Muscle layer of colon (tissue), 2 donors: Measurements from ENCODE around the gene POU5F1.
A peak's percentile ranks its signal among the peaks of the same experiment; 100 is the strongest.

Source experiments
- H3K27ac ChIP-seq: one replicate; pipeline ENCODE4 v1.7.0; 2013; ENCODE audit warnings: low read depth, mild to moderate bottlenecking, low read length, moderate library complexity
- H3K27me3 ChIP-seq, 2 donors: one replicate each; pipeline ENCODE4 v1.7.0; 2013; ENCODE audit warnings: low read length in 2 of 2, mild to moderate bottlenecking in 2 of 2; ENCODE audit not compliant: insufficient read depth in 2 of 2, control insufficient read depth in 1 of 2
- H3K36me3 ChIP-seq: one replicate; pipeline ENCODE4 v1.7.0; 2013; ENCODE audit warnings: mild to moderate bottlenecking, low read length; ENCODE audit not compliant: insufficient read depth
- H3K4me1 ChIP-seq: one replicate; pipeline ENCODE4 v1.7.0; 2013; ENCODE audit warnings: mild to moderate bottlenecking, low read length; ENCODE audit not compliant: insufficient read depth
- H3K4me3 ChIP-seq, 2 donors: one replicate each; pipeline ENCODE4 v1.7.0; 2013; ENCODE audit warnings: low read length in 2 of 2, low read depth in 1 of 2, mild to moderate bottlenecking in 1 of 2, moderate library complexity in 1 of 2
- H3K9ac ChIP-seq: one replicate; pipeline ENCODE4 v1.7.0; 2013; ENCODE audit warnings: low read length
- H3K9me3 ChIP-seq: one replicate; pipeline ENCODE4 v1.7.0; 2013; ENCODE audit warnings: mild to moderate bottlenecking, low read length
- donor health status: abdominal sarcoma.
- donor health status: Adenocarcinoma of cecum.

Gene POU5F1

DNA sequence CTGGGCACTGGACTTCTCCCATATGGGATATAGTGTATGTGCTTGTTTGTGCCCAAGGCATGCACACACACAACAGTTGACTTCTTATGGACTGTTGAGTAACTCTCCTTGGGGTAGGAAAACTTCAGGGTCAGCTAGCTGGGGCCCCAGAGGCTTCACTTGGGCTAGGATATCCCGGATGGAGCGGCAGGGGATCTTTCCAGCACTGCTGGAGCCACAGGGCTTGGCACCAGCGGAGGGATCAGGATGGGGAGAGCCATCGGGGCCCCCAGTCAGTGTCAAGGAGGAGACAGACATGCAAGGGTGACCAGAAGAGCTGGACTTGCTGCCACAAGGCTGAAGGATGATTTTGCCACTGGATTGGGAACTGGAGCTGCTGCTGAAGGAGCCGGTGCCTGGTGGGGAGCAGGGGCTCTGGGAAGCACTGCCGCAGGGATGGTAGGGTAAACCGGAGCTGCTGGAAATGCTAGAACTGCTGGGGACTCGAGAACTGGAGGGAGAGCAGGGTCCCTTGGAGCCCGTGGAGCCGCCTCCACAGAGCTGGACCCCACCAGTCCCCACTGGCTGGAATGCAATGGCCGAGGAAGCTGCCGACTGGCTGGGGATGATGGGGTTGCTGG lies 54.4 kb downstream of the POU5F1 start:
- H3K27ac ChIP-seq, result no peak overlapping the region
- H3K4me1 ChIP-seq, result peaks cover 33% of the 10 kb centered on the region
- no peaks in the 10 kb centered on the region for H3K27me3 ChIP-seq
- no peaks in the 10 kb centered on the region for H3K9me3 ChIP-seq
- H3K4me3 ChIP-seq, result no peak overlapping the region
- H3K36me3 ChIP-seq, result no peaks in the 10 kb centered on the region
- H3K9ac ChIP-seq, result no peak overlapping the region

GRCh38 chr6:31114970-31115849 lies 55.3 kb downstream of the POU5F1 start:
- peak overlapping the region; percentile 9 for H3K9ac ChIP-seq
- no peaks in the 10 kb centered on the region for H3K27me3 ChIP-seq
- H3K4me1 ChIP-seq, result peaks cover 33% of the 10 kb centered on the region
- peak overlapping the region in 1 of 2 donors; percentile 37 for H3K4me3 ChIP-seq
- H3K9me3 ChIP-seq, result no peaks in the 10 kb centered on the region
- H3K27ac ChIP-seq, result peak overlapping the region; percentile 68
- no peaks in the 10 kb centered on the region for H3K36me3 ChIP-seq

- H3K27me3 ChIP-seq, result no peaks in the 10 kb centered on the region
- peaks cover 33% of the 10 kb centered on the region for H3K4me1 ChIP-seq
- H3K9me3 ChIP-seq, result no peaks in the 10 kb centered on the region
- peak within 1 kb of the TSS; percentile 9 for H3K9ac ChIP-seq
- H3K27ac ChIP-seq, result peak within 1 kb of the TSS; percentile 68
- peak within 1 kb of the TSS in 1 of 2 donors; percentile 37 for H3K4me3 ChIP-seq
- no peaks in the 10 kb centered on the region for H3K36me3 ChIP-seq
Measured at GRCh38 chr6:31114541-31114878, 56.0 kb downstream of the POU5F1 start, which contains the start of gene PSORS1C1. Gene PSORS1C1, plus strand, starts transcription at chr6:31114800. Its CDS starts 14,833 bp downstream, at chr6:31129633.
